Endodermal cell (in vitro differentiated cells): Measurements from ENCODE around the gene CAMK4. TPM values are rescaled to one million over a fixed set of nuclear protein-coding genes. Genes with fewer than 3 reads are reported as not detected.

Experiments used
- DNase-seq: peaks from one replicate; pipeline ENCODE4 v3.0.0-alpha.2; 2017
- H3K27ac ChIP-seq: 2 replicates; pipeline ENCODE4 v1.5.1; 2013; ENCODE audit warnings: mild to moderate bottlenecking, low read depth, low read length, moderate library complexity
- H3K27me3 ChIP-seq: 2 replicates; pipeline ENCODE4 v1.6.1; 2013; ENCODE audit warnings: mild to moderate bottlenecking, low read length, moderate library complexity; ENCODE audit not compliant: insufficient read depth, control insufficient read depth, poor library complexity, severe bottlenecking
- H3K36me3 ChIP-seq: 2 replicates; pipeline ENCODE4 v1.7.0; 2013; ENCODE audit warnings: mild to moderate bottlenecking, low read length, moderate library complexity; ENCODE audit not compliant: control insufficient read depth, insufficient read depth
- H3K4me1 ChIP-seq: one replicate; pipeline ENCODE4 v1.7.0; 2013; ENCODE audit warnings: low read length; ENCODE audit not compliant: control insufficient read depth, insufficient read depth
- H3K4me3 ChIP-seq: 2 replicates; pipeline ENCODE4 v1.5.1; 2013; ENCODE audit warnings: mild to moderate bottlenecking, low read length, moderate library complexity
- H3K9ac ChIP-seq: 2 replicates; pipeline ENCODE4 v1.6.1; 2013; ENCODE audit warnings: mild to moderate bottlenecking, low read length, moderate library complexity; ENCODE audit not compliant: poor library complexity, severe bottlenecking; ENCODE audit errors: extremely low read depth
- H3K9me3 ChIP-seq: 2 replicates; pipeline ENCODE4 v1.6.1; 2013; ENCODE audit warnings: mild to moderate bottlenecking, low read length, moderate library complexity; ENCODE audit not compliant: control insufficient read depth
- H3K27ac Mint-ChIP-seq: 2 replicates; pipeline ENCODE4 v1.8.0; 2020; ENCODE audit warnings: mixed read lengths
- H3K27me3 Mint-ChIP-seq: 2 replicates; pipeline ENCODE4 v1.8.0; 2021; ENCODE audit warnings: mild to moderate bottlenecking, mixed read lengths; ENCODE audit not compliant: insufficient read depth
- H3K36me3 Mint-ChIP-seq: 2 replicates; pipeline ENCODE4 v1.8.0; 2020; ENCODE audit warnings: low read depth, mixed read lengths
- H3K4me1 Mint-ChIP-seq: 2 replicates; pipeline ENCODE4 v1.8.0; 2020; ENCODE audit warnings: mixed read lengths
- H3K4me3 Mint-ChIP-seq: 2 replicates; pipeline ENCODE4 v1.8.0; 2020; ENCODE audit warnings: mild to moderate bottlenecking, moderate library complexity, mixed read lengths
- H3K9me3 Mint-ChIP-seq: 2 replicates; pipeline ENCODE4 v1.8.0; 2020; ENCODE audit warnings: mild to moderate bottlenecking, mixed read lengths
- WGBS, 2 experiments: methylation state at CpG; one replicate each; pipeline versions ENCODE4 v1.1.5 to v1.1.7; 2013; ENCODE audit warnings: missing lambda C conversion rate in 2 of 2, mixed read lengths in 1 of 2; ENCODE audit not compliant: insufficient coverage in 1 of 2, insufficient read length in 1 of 2; 5-methylcytosine and 5-hydroxymethylcytosine counted together
- total RNA-seq, 2 donors: library from RNA; stranded (reverse); fragmentation: NEBNext Ultra II Directional in 1 of 2; extraction: Animal tissue kit (Norgen Biotek cat#: 25700) in 1 of 2; gene quantifications; 2 replicates in 1 of 2; 3 replicates in 1 of 2; pipeline ENCODE4 v1.2.1, GENCODE V29; 2021
- TF ChIP-seq, protein P1 (sequence below): fragments of 200-600 bp; sonication (generic); conservative IDR thresholded peaks from 2 replicates; pipeline ENCODE4 v1.5.0; 2021; ENCODE audit warnings: antibody characterized with exemption, mild to moderate bottlenecking

Gene CAMK4
- total RNA-seq, 2 donors from 2014 or later, result 2.8 to 3.9 TPM

DNA sequence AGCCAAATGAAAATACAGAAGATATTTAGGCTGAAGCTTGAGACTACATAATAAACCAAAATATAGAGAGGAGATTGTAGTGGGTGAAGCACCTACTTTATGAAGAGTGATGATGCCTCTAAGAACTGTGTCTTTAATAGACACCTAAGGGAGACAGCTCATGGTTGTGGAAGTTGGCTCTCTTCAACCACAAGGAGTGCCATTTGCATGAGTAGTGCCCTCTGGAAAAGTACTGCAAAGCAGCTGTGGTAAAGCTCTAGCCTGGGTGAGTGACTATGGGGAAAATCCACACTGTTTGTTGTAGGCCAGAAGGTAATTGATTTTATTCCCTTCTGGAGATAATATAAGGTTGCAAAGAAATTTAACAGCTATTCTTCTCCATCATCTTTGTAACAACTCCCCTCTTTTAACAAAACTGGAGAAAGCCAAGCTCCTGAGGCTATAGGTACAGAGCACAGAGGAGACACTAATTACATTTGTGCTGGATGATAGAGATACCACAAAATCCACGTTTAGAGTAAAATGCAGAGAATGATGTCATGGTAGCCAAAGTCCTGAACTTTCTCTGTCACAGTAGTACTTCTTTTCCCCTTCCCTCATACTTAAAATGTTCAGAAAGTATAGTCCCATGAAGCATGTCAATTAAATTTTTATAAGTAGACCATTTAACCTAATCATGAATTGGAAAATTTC, 165.4 kb downstream of the CAMK4 start:
- H3K9me3 Mint-ChIP-seq, result no peaks in the 10 kb centered on the region
- 33 to 63% methylated on average over 1 of the region's 1 CpG for WGBS, 2 experiments
- H3K4me3 Mint-ChIP-seq, result no peak overlapping the region
- H3K4me1 Mint-ChIP-seq, result peaks cover 8% of the 10 kb centered on the region
- Histone ChIP-seq H3K27me3 (no peaks in the 10 kb centered on the region), H3K9me3 (no peaks in the 10 kb centered on the region), H3K4me1 (no peaks in the 10 kb centered on the region), H3K27ac (no peak overlapping the region), H3K4me3 (no peak overlapping the region), H3K9ac (no peak overlapping the region), H3K36me3 (no peaks in the 10 kb centered on the region)
- H3K27me3 Mint-ChIP-seq, result no peaks in the 10 kb centered on the region
- TF ChIP-seq, protein P1, sequence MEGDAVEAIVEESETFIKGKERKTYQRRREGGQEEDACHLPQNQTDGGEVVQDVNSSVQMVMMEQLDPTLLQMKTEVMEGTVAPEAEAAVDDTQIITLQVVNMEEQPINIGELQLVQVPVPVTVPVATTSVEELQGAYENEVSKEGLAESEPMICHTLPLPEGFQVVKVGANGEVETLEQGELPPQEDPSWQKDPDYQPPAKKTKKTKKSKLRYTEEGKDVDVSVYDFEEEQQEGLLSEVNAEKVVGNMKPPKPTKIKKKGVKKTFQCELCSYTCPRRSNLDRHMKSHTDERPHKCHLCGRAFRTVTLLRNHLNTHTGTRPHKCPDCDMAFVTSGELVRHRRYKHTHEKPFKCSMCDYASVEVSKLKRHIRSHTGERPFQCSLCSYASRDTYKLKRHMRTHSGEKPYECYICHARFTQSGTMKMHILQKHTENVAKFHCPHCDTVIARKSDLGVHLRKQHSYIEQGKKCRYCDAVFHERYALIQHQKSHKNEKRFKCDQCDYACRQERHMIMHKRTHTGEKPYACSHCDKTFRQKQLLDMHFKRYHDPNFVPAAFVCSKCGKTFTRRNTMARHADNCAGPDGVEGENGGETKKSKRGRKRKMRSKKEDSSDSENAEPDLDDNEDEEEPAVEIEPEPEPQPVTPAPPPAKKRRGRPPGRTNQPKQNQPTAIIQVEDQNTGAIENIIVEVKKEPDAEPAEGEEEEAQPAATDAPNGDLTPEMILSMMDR, result no peak
- H3K36me3 Mint-ChIP-seq, result no peaks in the 10 kb centered on the region
- no peak overlapping the region for H3K27ac Mint-ChIP-seq
- DNase-seq, result no peak

DNA sequence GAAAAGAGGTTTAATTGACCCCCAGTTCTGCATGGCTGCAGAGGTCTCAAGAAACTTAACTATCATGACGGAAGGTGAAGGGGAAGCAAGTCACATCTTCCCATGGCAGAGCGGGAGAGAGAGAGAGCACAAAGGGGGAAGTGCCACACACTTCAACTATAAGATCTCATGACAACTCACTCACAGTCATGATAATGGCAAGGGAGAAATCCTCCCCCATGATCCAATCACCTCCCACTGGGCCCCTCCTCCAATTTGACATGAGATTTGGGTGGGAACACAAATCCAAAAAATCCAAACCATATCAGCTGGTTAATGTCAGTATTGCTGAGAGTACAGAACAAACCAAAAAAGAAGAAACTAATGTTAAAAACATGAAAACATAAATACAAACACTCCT, 168.0 kb downstream of the CAMK4 start:
- Mint-ChIP-seq H3K4me1 (peaks cover 4% of the 10 kb centered on the region), H3K36me3 (no peaks in the 10 kb centered on the region), H3K27ac (no peak overlapping the region), H3K9me3 (no peaks in the 10 kb centered on the region), H3K4me3 (no peak overlapping the region), H3K27me3 (no peaks in the 10 kb centered on the region)
- Histone ChIP-seq H3K9ac (no peak overlapping the region), H3K27me3 (no peaks in the 10 kb centered on the region), H3K9me3 (no peaks in the 10 kb centered on the region), H3K27ac (no peak overlapping the region), H3K4me3 (no peak overlapping the region), H3K4me1 (no peaks in the 10 kb centered on the region), H3K36me3 (no peaks in the 10 kb centered on the region)
- no peak for DNase-seq
- 82 to 83% methylated on average over 1 to 2 of the region's 2 CpGs for WGBS, 2 experiments
- TF ChIP-seq, protein P1, result no peak

DNA sequence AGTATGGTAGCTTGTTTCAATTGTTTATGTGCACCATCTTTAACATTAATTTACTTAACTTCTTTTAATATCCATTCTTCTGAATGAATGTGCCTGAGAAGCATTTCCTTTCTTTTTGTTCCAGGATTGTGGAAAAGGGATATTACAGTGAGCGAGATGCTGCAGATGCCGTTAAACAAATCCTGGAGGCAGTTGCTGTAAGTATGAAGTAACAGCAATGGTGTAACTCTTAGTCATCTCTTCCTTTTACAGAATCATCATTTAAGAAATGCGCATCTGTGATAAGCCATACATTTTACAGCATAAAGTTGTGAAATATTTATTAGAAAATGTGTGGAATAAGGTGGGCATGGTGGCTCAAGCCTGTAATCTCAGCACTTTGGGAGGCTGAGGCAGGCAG, 170.4 kb downstream of the CAMK4 start:
- WGBS, 2 experiments, result 85% methylated on average over 3 of the region's 3 CpGs; no CpG with 5 or more reads in 1 of the 2 experiments
- no peaks in the 10 kb centered on the region for H3K4me1 ChIP-seq
- H3K4me1 Mint-ChIP-seq, result peaks cover 4% of the 10 kb centered on the region
- no peaks in the 10 kb centered on the region for H3K27me3 ChIP-seq
- no peak overlapping the region for H3K27ac ChIP-seq
- no peak overlapping the region for H3K4me3 Mint-ChIP-seq
- no peak for DNase-seq
- no peak overlapping the region for H3K27ac Mint-ChIP-seq
- no peaks in the 10 kb centered on the region for H3K36me3 ChIP-seq
- no peaks in the 10 kb centered on the region for H3K27me3 Mint-ChIP-seq
- TF ChIP-seq, protein P1, result no peak
- H3K9me3 Mint-ChIP-seq, result no peaks in the 10 kb centered on the region
- no peak overlapping the region for H3K9ac ChIP-seq
- H3K9me3 ChIP-seq, result no peaks in the 10 kb centered on the region
- no peak overlapping the region for H3K4me3 ChIP-seq
- no peaks in the 10 kb centered on the region for H3K36me3 Mint-ChIP-seq
